Aorta (tissue), 5 donors: ENCODE results near the gene LDLRAD4. TPM values are rescaled to one million over a fixed set of nuclear protein-coding genes. Genes with fewer than 3 reads are reported as not detected.

Source experiments
- ATAC-seq: fragments of 200-7000 bp; cut with Tn5 transposase; one replicate; pipeline ENCODE4 v1.9.1; 2022; ENCODE audit warnings: moderate library complexity; ENCODE audit not compliant: low FRiP score
- DNase-seq, 2 donors: peaks; one replicate each; pipeline ENCODE4 v3.0.0-alpha.2; 2020
- H3K27ac ChIP-seq, 2 donors: one replicate each; pipeline ENCODE4 v1.5.1; 2013; ENCODE audit warnings: low read length in 2 of 2, mild to moderate bottlenecking in 2 of 2, moderate library complexity in 2 of 2, control low read depth in 1 of 2, inconsistent platforms in 1 of 2, low read depth in 1 of 2
- H3K27me3 ChIP-seq, 2 donors: one replicate each; pipeline ENCODE4 v1.6.1; 2013; ENCODE audit warnings: control low read depth in 1 of 2, low read length in 1 of 2, mild to moderate bottlenecking in 1 of 2, moderate library complexity in 1 of 2; ENCODE audit not compliant: insufficient read depth in 2 of 2, control insufficient read depth in 1 of 2
- H3K36me3 ChIP-seq, 2 donors: one replicate each; pipeline ENCODE4 v1.6.1; 2013; ENCODE audit warnings: control low read depth in 1 of 2, low read length in 1 of 2, mild to moderate bottlenecking in 1 of 2; ENCODE audit not compliant: insufficient read depth in 2 of 2, control insufficient read depth in 1 of 2
- H3K4me1 ChIP-seq, 2 donors: one replicate each; pipeline ENCODE4 v1.6.1; 2013; ENCODE audit warnings: low read length in 2 of 2, control low read depth in 1 of 2, mild to moderate bottlenecking in 1 of 2, moderate library complexity in 1 of 2; ENCODE audit not compliant: insufficient read depth in 2 of 2, control insufficient read depth in 1 of 2
- H3K4me3 ChIP-seq, 2 donors: one replicate each; pipeline ENCODE4 v1.5.1; 2013; ENCODE audit warnings: low read length in 2 of 2, control low read depth in 1 of 2, mild to moderate bottlenecking in 1 of 2
- H3K9me3 ChIP-seq: one replicate; pipeline ENCODE4 v1.6.1; 2013; ENCODE audit warnings: mild to moderate bottlenecking, low read length; ENCODE audit not compliant: control insufficient read depth
- WGBS, 2 donors: extraction: QIAGEN DNeasy Blood & Tissue Kit; methylation state at CpG; one replicate each; pipeline ENCODE4 v1.1.7; 2013; 5-methylcytosine and 5-hydroxymethylcytosine counted together
- intact Hi-C, 2 donors: fragments of 100-400 bp; cut with DNase I; formaldehyde crosslinking; loops; one replicate each; pipeline versions ENCODE4 v1.14.2 to v1.15.0; 2022
- polyA plus RNA-seq, 2 donors: library from polyadenylated mRNA; stranded (reverse); fragments of 200-250 nt; gene quantifications; one replicate each; pipeline ENCODE4 v1.2.3, GENCODE V29; 2013
- total RNA-seq, 2 donors: library from RNA; stranded (reverse); fragmentation: NEBNext Ultra II Directional; extraction: Animal tissue kit (Norgen Biotek cat#: 25700); gene quantifications; one replicate each; pipeline ENCODE4 v1.2.1, GENCODE V29; 2021
- donor health status: healthy with polysubstance abuse.
- donor health status: Bipolar disorder and iron deficiency.
- donor health status: DM: no; HTN: no; CAD: no.
- donor health status: DM: no; HTN: no; CAD: no.
- donor health status: DM: yes; HTN: yes; CAD: no.

Gene LDLRAD4
- total and polyA plus RNA-seq, 4 donors: 7.0 to 112 (median 36.9) TPM

GRCh38 chr18:13620818-13621445 is 402.4 kb downstream of the LDLRAD4 start:
- Histone ChIP-seq H3K9me3 (no peaks in the 10 kb centered on the region), H3K4me3 (no peak overlapping the region), H3K4me1 (no peaks in the 10 kb centered on the region), H3K36me3 (peaks cover 0 to 2% of the 10 kb centered on the region in 2 donors), H3K27ac (no peak overlapping the region), H3K27me3 (no peaks in the 10 kb centered on the region)
- DNase-seq: no peak
- no peak for ATAC-seq
- intact Hi-C loops: no loop called here
- WGBS, 2 donors: 94% methylated on average over 29 of the region's 29 CpGs

GRCh38 chr18:13621446-13621849 is 402.9 kb downstream of the LDLRAD4 start:
- intact Hi-C loops: no loop called here

GRCh38 chr18:13621886-13622619 is 403.5 kb downstream of the LDLRAD4 start:
- Histone ChIP-seq H3K9me3 (no peaks in the 10 kb centered on the region), H3K27ac (no peak overlapping the region), H3K36me3 (peaks cover 0 to 2% of the 10 kb centered on the region in 2 donors), H3K27me3 (no peaks in the 10 kb centered on the region), H3K4me1 (no peaks in the 10 kb centered on the region), H3K4me3 (no peak overlapping the region)
- DNase-seq (no peak), ATAC-seq (no peak)
- intact Hi-C loops: no loop called here
- 89% methylated on average over 19 of the region's 19 CpGs for WGBS, 2 donors

More at GRCh38 chr18:13621446-13621849, 402.9 kb downstream of the LDLRAD4 start:
- DNase-seq: no peak
- H3K27ac ChIP-seq: no peak overlapping the region
- H3K4me1 ChIP-seq: no peaks in the 10 kb centered on the region
- H3K9me3 ChIP-seq: no peaks in the 10 kb centered on the region
- H3K4me3 ChIP-seq: no peak overlapping the region
- peaks cover 0 to 2% of the 10 kb centered on the region in 2 donors for H3K36me3 ChIP-seq
- 93 to 95% methylated on average over 23 of the region's 23 CpGs for WGBS, 2 donors
- H3K27me3 ChIP-seq: no peaks in the 10 kb centered on the region
- ATAC-seq: no peak

GRCh38 chr18:13622751-13623150 is 404.2 kb downstream of the LDLRAD4 start:
- intact Hi-C loops: no loop called here
- 93 to 96% methylated on average over 8 of the region's 8 CpGs for WGBS, 2 donors

GRCh38 chr18:13623348-13623747 is 404.8 kb downstream of the LDLRAD4 start:
- Histone ChIP-seq H3K9me3 (no peaks in the 10 kb centered on the region), H3K27me3 (no peaks in the 10 kb centered on the region), H3K4me1 (no peaks in the 10 kb centered on the region), H3K36me3 (peaks cover 0 to 2% of the 10 kb centered on the region in 2 donors), H3K4me3 (no peak overlapping the region), H3K27ac (no peak overlapping the region)
- ATAC-seq (no peak), DNase-seq (no peak)
- WGBS, 2 donors: 66 to 68% methylated on average over 10 of the region's 10 CpGs
- intact Hi-C loops: no loop called here

More at GRCh38 chr18:13622751-13623150, 404.2 kb downstream of the LDLRAD4 start:
- Histone ChIP-seq H3K9me3 (no peaks in the 10 kb centered on the region), H3K27me3 (no peaks in the 10 kb centered on the region), H3K4me3 (no peak overlapping the region), H3K36me3 (peaks cover 0 to 2% of the 10 kb centered on the region in 2 donors), H3K27ac (no peak overlapping the region), H3K4me1 (no peaks in the 10 kb centered on the region)
- ATAC-seq: no peak
- no peak for DNase-seq

- H3K4me3 ChIP-seq: no peak overlapping the region
- no peak for DNase-seq
- H3K9me3 ChIP-seq: no peaks in the 10 kb centered on the region
- WGBS, 2 donors: 92 to 94% methylated on average over 13 of the region's 13 CpGs
- H3K27me3 ChIP-seq: no peaks in the 10 kb centered on the region
- H3K36me3 ChIP-seq: peaks cover 0 to 2% of the 10 kb centered on the region in 2 donors
- intact Hi-C loops: no loop called here
- no peak overlapping the region for H3K27ac ChIP-seq
- no peak for ATAC-seq
- H3K4me1 ChIP-seq: no peaks in the 10 kb centered on the region
Observed at GRCh38 chr18:13623871-13624270, 405.3 kb downstream of the LDLRAD4 start.

GRCh38 chr18:13624563-13625237 is 406.1 kb downstream of the LDLRAD4 start:
- no peak for DNase-seq
- Histone ChIP-seq H3K27ac (no peak overlapping the region), H3K9me3 (no peaks in the 10 kb centered on the region), H3K27me3 (no peaks in the 10 kb centered on the region), H3K4me1 (no peaks in the 10 kb centered on the region), H3K4me3 (no peak overlapping the region), H3K36me3 (peaks cover 0 to 2% of the 10 kb centered on the region in 2 donors)
- intact Hi-C loops: no loop called here
- WGBS, 2 donors: 84 to 93% methylated on average over 10 to 11 of the region's 11 CpGs
- ATAC-seq: no peak

- Histone ChIP-seq H3K36me3 (peaks cover 0 to 2% of the 10 kb centered on the region in 2 donors), H3K4me1 (no peaks in the 10 kb centered on the region), H3K27me3 (no peaks in the 10 kb centered on the region), H3K9me3 (no peaks in the 10 kb centered on the region), H3K4me3 (no peak overlapping the region), H3K27ac (no peak overlapping the region)
- 86 to 92% methylated on average over 7 to 10 of the region's 10 CpGs for WGBS, 2 donors
- intact Hi-C loops: no loop called here
- ATAC-seq (no peak), DNase-seq (no peak)
Observed at GRCh38 chr18:13625355-13625754, 406.8 kb downstream of the LDLRAD4 start.
